ENCODE results near the gene GALC.
A peak's percentile ranks its signal among the peaks of the same experiment; 100 is the strongest.

GALC gene

DNA sequence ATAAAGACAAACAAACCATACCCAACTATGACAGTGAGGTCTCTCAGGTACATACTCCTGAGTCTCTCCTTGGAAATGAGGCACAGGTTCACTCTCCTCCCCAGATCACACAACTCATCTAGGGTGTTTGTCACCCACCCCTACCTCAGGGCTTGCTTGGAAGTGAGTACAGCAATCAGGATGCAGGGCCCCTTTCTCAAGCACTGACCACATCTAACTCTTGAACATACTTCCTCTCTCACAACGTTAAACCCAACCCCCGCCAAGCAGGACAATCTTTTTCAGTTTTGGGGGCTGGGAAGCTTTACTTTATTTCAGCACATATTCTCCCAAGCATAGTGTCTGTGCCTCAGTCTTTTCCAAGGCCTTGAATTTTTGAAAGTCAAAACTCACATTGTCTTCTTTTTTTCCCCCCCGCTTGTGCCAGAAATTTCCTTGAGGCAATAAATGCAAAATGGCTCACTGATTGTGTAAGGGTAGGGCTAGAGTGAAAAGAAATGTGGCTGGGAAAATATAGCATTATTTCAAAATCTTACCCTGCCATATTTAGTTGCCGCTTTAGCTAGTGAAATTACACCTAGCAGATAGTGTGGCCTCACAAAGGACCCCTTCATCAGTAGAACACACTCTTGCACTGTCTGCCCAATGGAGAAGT is 9.6 kb upstream of the GALC start:
- DNase-seq (ENCODE audit: low read depth) = no peak
- TF ChIP-seq, protein P1, sequence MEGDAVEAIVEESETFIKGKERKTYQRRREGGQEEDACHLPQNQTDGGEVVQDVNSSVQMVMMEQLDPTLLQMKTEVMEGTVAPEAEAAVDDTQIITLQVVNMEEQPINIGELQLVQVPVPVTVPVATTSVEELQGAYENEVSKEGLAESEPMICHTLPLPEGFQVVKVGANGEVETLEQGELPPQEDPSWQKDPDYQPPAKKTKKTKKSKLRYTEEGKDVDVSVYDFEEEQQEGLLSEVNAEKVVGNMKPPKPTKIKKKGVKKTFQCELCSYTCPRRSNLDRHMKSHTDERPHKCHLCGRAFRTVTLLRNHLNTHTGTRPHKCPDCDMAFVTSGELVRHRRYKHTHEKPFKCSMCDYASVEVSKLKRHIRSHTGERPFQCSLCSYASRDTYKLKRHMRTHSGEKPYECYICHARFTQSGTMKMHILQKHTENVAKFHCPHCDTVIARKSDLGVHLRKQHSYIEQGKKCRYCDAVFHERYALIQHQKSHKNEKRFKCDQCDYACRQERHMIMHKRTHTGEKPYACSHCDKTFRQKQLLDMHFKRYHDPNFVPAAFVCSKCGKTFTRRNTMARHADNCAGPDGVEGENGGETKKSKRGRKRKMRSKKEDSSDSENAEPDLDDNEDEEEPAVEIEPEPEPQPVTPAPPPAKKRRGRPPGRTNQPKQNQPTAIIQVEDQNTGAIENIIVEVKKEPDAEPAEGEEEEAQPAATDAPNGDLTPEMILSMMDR (IDR thresholded peaks at IDR 0.05; ENCODE audit: low read length, missing control alignments) = no peak
- no peak overlapping the region for H3K4me3 ChIP-seq (replicated peaks; ENCODE audit: low read depth, low read length)

DNA sequence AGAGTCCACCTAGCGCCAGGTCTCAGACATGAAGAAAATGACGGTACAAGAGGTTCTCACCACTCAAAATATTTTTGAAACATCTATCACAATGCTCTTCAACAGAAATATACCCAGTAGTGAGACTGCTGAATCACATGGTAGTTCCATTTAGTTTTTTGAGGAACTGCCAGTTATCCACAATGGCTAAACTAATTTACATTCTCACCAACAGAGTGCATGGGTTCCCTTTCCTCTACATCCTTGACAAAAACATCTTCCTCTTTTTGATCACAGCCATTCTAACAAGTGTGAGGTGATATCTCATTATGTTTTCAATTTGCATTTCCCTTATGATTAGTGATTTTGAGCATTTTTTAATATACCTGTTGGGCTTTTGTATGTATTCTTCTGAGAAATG is 6.3 kb upstream of the GALC start:
- no peak overlapping the region for H3K4me3 ChIP-seq (replicated peaks; ENCODE audit: low read depth, low read length)
- no peak for DNase-seq (ENCODE audit: low read depth)
- TF ChIP-seq, protein P1 (IDR thresholded peaks at IDR 0.05; ENCODE audit: low read length, missing control alignments) = no peak

DNA sequence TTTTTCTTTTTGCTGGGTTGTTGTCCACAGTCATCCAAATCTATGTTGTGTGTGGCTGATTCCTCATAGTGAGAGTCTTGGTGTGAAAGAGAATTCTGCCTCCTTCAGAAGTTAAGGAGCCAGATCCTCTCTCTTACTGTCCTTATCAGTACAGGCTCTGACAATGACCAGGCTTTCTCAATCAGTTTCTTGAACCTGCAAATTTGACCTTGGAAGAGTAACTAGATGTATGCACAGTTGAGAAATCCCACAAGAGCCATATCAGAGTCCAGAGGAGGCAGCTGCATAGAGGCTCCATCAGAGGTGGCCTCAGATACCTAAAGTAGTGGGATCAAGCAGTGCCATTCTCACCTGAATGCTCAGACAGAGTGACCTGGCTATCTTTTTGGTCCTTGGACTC is 5.5 kb upstream of the GALC start:
- H3K4me3 ChIP-seq (replicated peaks; ENCODE audit: low read depth, low read length) = no peak overlapping the region
- TF ChIP-seq, protein P1 (IDR thresholded peaks at IDR 0.05; ENCODE audit: low read length, missing control alignments) = no peak
- no peak for DNase-seq (ENCODE audit: low read depth)

DNA sequence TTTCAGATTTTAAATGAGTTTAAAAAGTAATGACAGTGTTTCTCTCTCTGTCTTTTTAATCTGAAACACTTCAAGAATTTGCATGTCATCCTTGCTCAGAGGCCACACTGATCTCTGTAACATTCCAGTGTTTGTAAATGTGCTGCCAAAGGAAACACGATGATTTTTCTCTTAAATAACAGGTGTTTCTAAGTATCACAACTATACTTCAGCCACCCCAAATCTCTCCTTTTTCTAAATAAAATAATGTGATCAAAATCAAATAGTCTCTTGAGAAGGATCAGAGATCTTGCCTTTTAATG is 3.3 kb upstream of the GALC start:
- TF ChIP-seq, protein P1 (IDR thresholded peaks at IDR 0.05; ENCODE audit: low read length, missing control alignments) = no peak
- peak; percentile 9 for DNase-seq (ENCODE audit: low read depth)
- H3K4me3 ChIP-seq (replicated peaks; ENCODE audit: low read depth, low read length) = no peak overlapping the region

DNA sequence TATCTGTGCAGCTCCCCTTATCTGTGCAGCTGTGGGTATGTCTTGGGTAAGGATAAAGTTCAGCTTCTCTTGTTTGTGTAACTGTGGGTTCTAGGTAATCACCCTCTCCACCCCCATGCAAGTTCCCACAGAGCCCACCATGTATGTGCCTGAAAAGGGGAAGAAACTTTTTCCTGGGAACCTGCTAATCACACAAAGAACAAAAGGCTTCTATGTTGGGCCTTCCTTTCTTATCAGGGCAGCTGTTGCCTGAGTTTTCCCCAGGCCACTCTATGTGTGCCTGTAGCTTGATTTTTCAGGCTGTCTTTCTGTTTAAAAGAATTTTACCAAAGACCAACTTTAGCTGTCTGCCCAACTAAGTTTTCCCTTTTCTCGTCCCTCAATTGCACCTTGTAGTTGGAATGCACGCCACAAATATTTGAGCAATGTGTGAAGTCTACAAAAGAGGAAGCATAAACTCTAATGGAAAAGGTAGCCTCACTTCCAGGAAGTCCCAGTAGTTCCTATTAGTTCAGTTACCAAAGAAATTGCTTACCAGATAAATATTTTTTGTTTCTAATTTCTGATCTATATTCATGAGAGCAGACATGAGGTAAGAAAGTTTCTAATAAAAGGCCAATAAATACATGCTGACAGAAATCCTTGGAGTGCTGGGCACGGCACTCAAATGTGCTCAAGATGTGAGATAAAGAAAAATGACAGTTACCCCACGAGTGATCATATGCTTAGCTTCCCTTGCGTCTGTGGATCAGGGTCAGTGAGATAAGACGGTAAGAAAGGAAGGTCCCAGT is 2.7 kb upstream of the GALC start:
- TF ChIP-seq, protein P1 (IDR thresholded peaks at IDR 0.05; ENCODE audit: low read length, missing control alignments) = no peak
- H3K4me3 ChIP-seq (replicated peaks; ENCODE audit: low read depth, low read length) = no peak overlapping the region
- DNase-seq (ENCODE audit: low read depth) = peak; percentile 11

DNA sequence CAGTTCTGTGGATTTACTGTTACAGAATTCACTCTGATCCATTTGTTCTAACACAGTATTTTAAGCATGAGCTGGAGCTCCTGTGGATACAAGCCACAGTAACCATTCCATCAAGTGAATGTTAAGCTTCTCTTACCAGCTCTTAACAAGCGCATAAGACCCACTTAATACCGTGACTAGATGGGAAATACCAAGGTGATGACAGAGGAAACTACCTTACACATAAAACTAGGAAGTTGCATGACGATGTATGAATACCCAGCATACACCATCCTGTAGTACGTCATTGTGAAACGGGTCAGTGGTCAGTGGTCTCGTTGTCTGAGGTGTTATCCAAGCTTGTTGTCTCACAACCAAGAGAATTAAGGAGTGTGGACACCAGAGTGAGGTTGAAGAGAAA is 2.0 kb upstream of the GALC start:
- H3K4me3 ChIP-seq (replicated peaks; ENCODE audit: low read depth, low read length) = no peak overlapping the region
- DNase-seq (ENCODE audit: low read depth) = no peak
- TF ChIP-seq, protein P1 (IDR thresholded peaks at IDR 0.05; ENCODE audit: low read length, missing control alignments) = no peak

DNA sequence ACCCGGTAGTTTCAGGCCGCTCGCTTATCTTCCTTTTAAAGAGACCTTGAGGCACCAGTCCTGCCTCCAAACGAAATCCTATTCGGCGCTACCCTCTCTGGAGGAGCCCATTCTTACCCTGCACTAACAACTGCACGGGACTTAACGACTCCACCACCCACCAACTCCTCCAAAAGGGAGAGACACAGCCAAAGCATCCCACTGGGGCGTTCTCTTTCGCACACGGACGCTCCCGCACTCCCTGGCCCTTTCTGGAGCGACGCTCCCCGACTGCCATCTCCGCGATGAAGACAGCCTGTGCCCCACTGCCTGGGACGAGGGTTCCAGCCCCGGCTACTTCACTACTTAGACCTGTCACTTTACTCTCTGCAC is 650 bp downstream of the GALC start:
- TF ChIP-seq, protein P1 (IDR thresholded peaks at IDR 0.05; ENCODE audit: low read length, missing control alignments) = no peak

More for the DNA sequence above, 650 bp downstream of the GALC start:
- H3K4me3 ChIP-seq (replicated peaks; ENCODE audit: low read depth, low read length) = peak overlapping the region; percentile 68
- no peak for DNase-seq (ENCODE audit: low read depth)
